Activated CD8-positive, alpha-beta T cell treated with anti-CD3 and anti-CD28 coated beads for 36 hours (primary cell): ENCODE measurements around the gene NMNAT3. TPM values are rescaled to one million over a fixed set of nuclear protein-coding genes. Genes with fewer than 3 reads are reported as not detected.

Experiments used
- ATAC-seq: fragments of 200-7000 bp; cut with Tn5 transposase; one replicate; pipeline ENCODE4 v1.10.0; 2021; ENCODE audit warnings: mild to moderate bottlenecking, moderate library complexity
- CTCF ChIA-PET: fragments of 350-600 bp; sonication (Branson Sonifier 250); formaldehyde crosslinking; loops from one replicate; lab custom pipeline; 2021; ENCODE audit warnings: antibody characterized with exemption; lab: Charles Lee
- POLR2A ChIA-PET: fragments of 350-600 bp; sonication (Branson Sonifier 250); formaldehyde crosslinking; loops from one replicate; lab custom pipeline; 2021; ENCODE audit warnings: antibody characterized with exemption; lab: Charles Lee
- DNase-seq: peaks from one replicate; pipeline ENCODE4 v3.0.0-alpha.2; 2020
- H3K27ac Mint-ChIP-seq: one replicate; pipeline ENCODE4 v1.8.0; 2021; ENCODE audit warnings: mild to moderate bottlenecking, mixed read lengths
- H3K27me3 Mint-ChIP-seq: one replicate; pipeline ENCODE4 v1.8.0; 2021; ENCODE audit warnings: mixed read lengths
- H3K36me3 Mint-ChIP-seq: one replicate; pipeline ENCODE4 v1.8.0; 2021; ENCODE audit warnings: low read depth, mixed read lengths
- H3K4me1 Mint-ChIP-seq: one replicate; pipeline ENCODE4 v1.8.0; 2021; ENCODE audit warnings: low read depth, mixed read lengths
- H3K4me3 Mint-ChIP-seq: one replicate; pipeline ENCODE4 v1.8.0; 2021; ENCODE audit warnings: mild to moderate bottlenecking, moderate library complexity, mixed read lengths
- H3K9me3 Mint-ChIP-seq: one replicate; pipeline ENCODE4 v1.8.0; 2021; ENCODE audit warnings: mixed read lengths
- CTCF ChIP-seq: fragments of 200-600 bp; IDR thresholded peaks from one replicate; pipeline ENCODE4 v1.8.0; 2022; ENCODE audit warnings: antibody characterized with exemption, mild to moderate bottlenecking
- intact Hi-C: fragments of 100-400 bp; cut with micrococcal nuclease; formaldehyde crosslinking; loops from one replicate; pipeline ENCODE4 v1.10.0; 2022
- total RNA-seq, 2 experiments: library from RNA; stranded (reverse); gene quantifications; one replicate each; pipeline ENCODE4 v1.2.3, GENCODE V29; 2021

The NMNAT3 gene
- total RNA-seq, 2 experiments from 2014 or later = 4.3 to 4.5 TPM

DNA sequence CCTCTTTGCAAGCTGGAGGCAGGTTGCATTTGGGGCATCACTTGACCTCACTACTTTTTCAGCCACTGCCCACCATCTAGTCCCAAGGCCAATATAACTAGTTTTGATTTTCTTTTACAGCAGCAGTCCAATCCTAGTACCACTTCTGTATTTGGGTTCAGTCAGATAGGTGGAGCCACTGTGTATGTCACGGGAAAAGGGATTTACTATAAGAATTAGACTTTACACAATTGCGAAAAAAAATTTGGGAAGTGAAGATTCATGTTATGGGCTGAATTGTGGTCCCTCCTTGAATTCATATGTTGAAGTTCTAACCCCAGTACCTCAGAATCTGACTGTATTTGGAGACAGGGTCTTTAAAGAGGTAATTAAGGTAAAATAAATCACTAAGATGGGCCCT is 37.4 kb upstream of the NMNAT3 start:
- H3K36me3 Mint-ChIP-seq = no peaks in the 10 kb centered on the region
- CTCF ChIA-PET = no interaction called here
- intact Hi-C loops = no loop called here
- peaks cover 8% of the 10 kb centered on the region for H3K27me3 Mint-ChIP-seq
- H3K9me3 Mint-ChIP-seq = no peaks in the 10 kb centered on the region
- DNase-seq (no peak), ATAC-seq (no peak)
- no peak overlapping the region for H3K27ac Mint-ChIP-seq
- POLR2A ChIA-PET = no interaction called here
- no peak overlapping the region for H3K4me3 Mint-ChIP-seq
- no peaks in the 10 kb centered on the region for H3K4me1 Mint-ChIP-seq
- TF ChIP-seq CTCF = no peak

DNA sequence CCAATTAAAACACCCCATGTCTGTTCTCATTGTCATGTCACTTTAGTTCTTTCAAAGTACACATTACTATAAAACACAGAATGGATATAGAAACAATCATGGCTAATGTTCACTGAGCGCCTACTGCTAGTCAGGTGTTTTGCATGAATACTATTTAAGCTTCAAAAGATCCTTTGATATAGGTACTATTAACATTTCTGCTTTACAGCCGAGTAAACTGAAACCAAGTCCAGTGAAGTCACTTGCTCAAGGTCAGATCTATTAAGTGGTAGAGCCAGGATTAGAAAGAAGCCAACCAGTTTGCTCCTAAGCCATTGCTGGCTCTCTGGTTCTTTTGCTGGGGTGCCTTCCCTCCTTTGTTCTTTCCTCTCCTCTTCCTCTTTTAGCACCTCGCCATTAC is 32.4 kb upstream of the NMNAT3 start:
- H3K27me3 Mint-ChIP-seq = peaks cover 8% of the 10 kb centered on the region
- intact Hi-C loops = no loop called here
- H3K4me1 Mint-ChIP-seq = no peaks in the 10 kb centered on the region
- ATAC-seq = no peak
- ChIA-PET CTCF (no interaction called here), POLR2A (no interaction called here)
- no peaks in the 10 kb centered on the region for H3K9me3 Mint-ChIP-seq
- no peak overlapping the region for H3K27ac Mint-ChIP-seq
- no peaks in the 10 kb centered on the region for H3K36me3 Mint-ChIP-seq
- TF ChIP-seq CTCF = no peak
- H3K4me3 Mint-ChIP-seq = no peak overlapping the region
- no peak for DNase-seq

DNA sequence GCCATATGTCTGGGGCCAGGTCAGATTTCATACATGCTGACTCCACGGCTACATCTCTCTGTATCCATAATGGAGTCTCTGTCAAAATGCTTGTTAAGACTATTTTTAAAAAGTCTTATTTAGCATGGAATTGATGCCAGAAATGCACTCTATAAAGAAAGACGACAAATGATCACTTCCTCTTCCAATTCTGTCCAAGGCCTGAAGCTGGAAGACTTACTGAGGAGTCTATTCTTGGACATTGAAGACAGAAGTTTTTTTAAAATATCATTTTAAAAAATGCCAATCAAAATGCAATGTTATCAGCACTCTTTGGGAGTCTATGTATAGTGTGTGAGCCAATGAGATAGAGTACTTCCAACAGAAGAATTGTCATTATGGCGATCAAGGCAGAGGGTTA is 27.9 kb upstream of the NMNAT3 start:
- no peak for TF ChIP-seq CTCF
- Mint-ChIP-seq H3K36me3 (no peaks in the 10 kb centered on the region), H3K9me3 (no peaks in the 10 kb centered on the region), H3K27ac (no peak overlapping the region), H3K4me3 (no peak overlapping the region), H3K4me1 (no peaks in the 10 kb centered on the region), H3K27me3 (peaks cover 5% of the 10 kb centered on the region)
- no peak for DNase-seq
- POLR2A ChIA-PET = no interaction called here
- no peak for ATAC-seq
- intact Hi-C loops = no loop called here
- CTCF ChIA-PET = no interaction called here

- Mint-ChIP-seq H3K9me3 (no peaks in the 10 kb centered on the region), H3K4me1 (no peaks in the 10 kb centered on the region), H3K36me3 (no peaks in the 10 kb centered on the region), H3K27me3 (peaks cover 3% of the 10 kb centered on the region), H3K4me3 (no peak overlapping the region), H3K27ac (no peak overlapping the region)
- intact Hi-C loops = no loop called here
- DNase-seq (no peak), ATAC-seq (no peak)
- ChIA-PET CTCF (no interaction called here), POLR2A (no interaction called here)
- TF ChIP-seq CTCF = no peak
Measured at GRCh38 chr3:139696314-139696604, 18.5 kb upstream of the NMNAT3 start.

- no peak overlapping the region for H3K4me3 Mint-ChIP-seq
- ChIA-PET CTCF (no interaction called here), POLR2A (no interaction called here)
- H3K27ac Mint-ChIP-seq = no peak overlapping the region
- DNase-seq (no peak), ATAC-seq (no peak)
- no peaks in the 10 kb centered on the region for H3K27me3 Mint-ChIP-seq
- no peaks in the 10 kb centered on the region for H3K36me3 Mint-ChIP-seq
- intact Hi-C loops = no loop called here
- no peaks in the 10 kb centered on the region for H3K4me1 Mint-ChIP-seq
- H3K9me3 Mint-ChIP-seq = no peaks in the 10 kb centered on the region
- no peak for TF ChIP-seq CTCF
Measured at GRCh38 chr3:139695426-139696313, 17.9 kb upstream of the NMNAT3 start.
